ENCODE results near the gene ELK3.

DNA sequence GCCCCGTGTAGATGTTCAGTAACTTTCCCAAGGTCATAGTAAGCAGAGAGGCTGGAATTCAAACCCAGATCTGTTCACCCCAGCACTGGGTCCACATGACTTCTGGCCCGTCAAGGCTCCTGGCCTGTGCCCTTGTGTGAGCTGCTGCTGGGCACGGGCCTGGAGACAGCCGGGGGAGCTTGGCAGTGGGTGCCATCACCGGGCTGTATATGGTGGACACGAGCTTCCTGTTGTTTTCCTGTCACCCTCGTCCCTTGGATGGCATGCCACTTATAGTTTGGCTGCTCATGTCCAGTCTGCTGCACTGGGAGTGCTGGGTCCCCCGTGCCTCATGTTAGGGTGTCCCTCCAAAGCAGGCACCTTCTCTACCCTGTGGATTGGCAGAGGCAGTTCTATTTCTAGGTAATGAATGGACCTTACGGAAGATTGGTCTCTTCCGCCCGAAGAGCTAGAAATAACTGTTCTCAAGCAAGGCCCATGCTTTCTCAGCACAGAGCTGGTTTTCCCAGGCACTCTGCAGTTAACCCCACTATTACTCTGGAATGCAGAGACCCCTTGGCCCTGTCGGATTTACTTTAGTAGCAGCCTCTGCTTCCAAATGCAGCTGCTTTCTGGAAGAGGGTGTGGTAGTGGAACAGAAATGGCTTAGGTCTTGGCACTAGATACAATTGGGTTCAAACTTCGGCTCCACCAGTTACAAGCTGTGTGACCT, 44.3 kb downstream of the ELK3 start:
- TF ChIP-seq, protein P1, sequence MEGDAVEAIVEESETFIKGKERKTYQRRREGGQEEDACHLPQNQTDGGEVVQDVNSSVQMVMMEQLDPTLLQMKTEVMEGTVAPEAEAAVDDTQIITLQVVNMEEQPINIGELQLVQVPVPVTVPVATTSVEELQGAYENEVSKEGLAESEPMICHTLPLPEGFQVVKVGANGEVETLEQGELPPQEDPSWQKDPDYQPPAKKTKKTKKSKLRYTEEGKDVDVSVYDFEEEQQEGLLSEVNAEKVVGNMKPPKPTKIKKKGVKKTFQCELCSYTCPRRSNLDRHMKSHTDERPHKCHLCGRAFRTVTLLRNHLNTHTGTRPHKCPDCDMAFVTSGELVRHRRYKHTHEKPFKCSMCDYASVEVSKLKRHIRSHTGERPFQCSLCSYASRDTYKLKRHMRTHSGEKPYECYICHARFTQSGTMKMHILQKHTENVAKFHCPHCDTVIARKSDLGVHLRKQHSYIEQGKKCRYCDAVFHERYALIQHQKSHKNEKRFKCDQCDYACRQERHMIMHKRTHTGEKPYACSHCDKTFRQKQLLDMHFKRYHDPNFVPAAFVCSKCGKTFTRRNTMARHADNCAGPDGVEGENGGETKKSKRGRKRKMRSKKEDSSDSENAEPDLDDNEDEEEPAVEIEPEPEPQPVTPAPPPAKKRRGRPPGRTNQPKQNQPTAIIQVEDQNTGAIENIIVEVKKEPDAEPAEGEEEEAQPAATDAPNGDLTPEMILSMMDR (IDR thresholded peaks at IDR 0.05) = no peak
- TF ChIP-seq POLR2A (IDR thresholded peaks at IDR 0.05) = no peak

All from thyroid gland (tissue), 4 donors.